Epithelial cell of esophagus (primary cell): ENCODE results near the gene ADM.

Experiments
- DNase-seq: peaks from one replicate; pipeline ENCODE4 v3.0.0; 2010; ENCODE audit warnings: low read depth
- H3K4me3 ChIP-seq: 2 replicates; pipeline ENCODE4 v1.5.1; 2011; ENCODE audit warnings: mild to moderate bottlenecking, low read length, control low read depth
- CTCF ChIP-seq: IDR thresholded peaks from 2 replicates; pipeline ENCODE4 v1.5.1; 2011; ENCODE audit warnings: low read depth, mild to moderate bottlenecking, low read length, control low read depth, inconsistent platforms; ENCODE audit not compliant: insufficient read depth; ENCODE audit errors: missing control alignments

ADM gene

DNA sequence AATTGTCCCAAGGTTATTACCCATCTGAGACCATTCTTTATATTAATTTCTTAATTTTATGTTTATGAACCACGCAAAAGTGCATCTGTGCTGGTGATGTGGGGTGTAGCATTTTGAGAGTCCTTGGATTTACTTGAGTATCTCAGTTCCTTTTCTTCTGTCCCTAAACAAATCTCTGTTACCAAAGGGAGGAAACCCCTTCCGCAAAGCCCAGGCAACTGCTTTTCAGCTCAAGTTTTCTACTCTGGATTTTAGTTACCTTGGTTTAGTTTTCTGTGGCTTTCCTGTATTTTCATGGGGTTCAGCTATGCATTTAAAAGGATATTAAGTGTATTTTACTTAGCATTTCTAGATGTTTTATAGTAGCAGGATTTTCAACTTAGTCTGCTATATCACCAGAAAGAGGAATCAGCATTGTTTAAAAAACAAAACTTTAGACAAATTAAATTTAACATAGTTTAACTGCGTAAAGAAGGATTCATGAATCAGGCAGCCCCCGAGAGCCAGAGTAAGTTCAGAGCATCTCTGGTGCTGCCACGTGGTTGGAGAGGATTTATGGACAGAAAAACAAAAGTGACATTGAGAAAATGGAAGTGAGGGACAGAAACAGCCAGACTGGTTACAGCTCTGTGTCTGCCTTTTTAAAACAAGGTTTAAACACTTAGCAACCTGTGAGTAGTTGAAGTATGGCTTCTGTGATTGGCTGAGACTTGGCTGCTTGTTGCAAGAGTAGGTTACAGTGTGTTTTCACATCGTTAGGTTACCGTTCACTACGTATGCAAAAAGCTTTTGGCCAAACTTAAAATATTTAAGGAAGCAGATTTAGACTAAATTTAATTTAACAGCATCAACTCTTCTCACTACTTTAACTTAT is 9.6 kb downstream of the ADM start:
- no peak overlapping the region for H3K4me3 ChIP-seq
- no peak for TF ChIP-seq CTCF
- DNase-seq = peak; percentile 83

- H3K4me3 ChIP-seq = no peak overlapping the region
- no peak for TF ChIP-seq CTCF
- no peak for DNase-seq
These were observed 10.2 kb downstream of the ADM start for GRCh38 chr11:10315083-10315482.

GRCh38 chr11:10317151-10317755 is 12.4 kb downstream of the ADM start:
- TF ChIP-seq CTCF = no peak
- H3K4me3 ChIP-seq = no peak overlapping the region
- DNase-seq = no peak

- TF ChIP-seq CTCF = no peak
- DNase-seq = no peak
- no peak overlapping the region for H3K4me3 ChIP-seq
These were observed 13.1 kb downstream of the ADM start for GRCh38 chr11:10317776-10318526.

DNA sequence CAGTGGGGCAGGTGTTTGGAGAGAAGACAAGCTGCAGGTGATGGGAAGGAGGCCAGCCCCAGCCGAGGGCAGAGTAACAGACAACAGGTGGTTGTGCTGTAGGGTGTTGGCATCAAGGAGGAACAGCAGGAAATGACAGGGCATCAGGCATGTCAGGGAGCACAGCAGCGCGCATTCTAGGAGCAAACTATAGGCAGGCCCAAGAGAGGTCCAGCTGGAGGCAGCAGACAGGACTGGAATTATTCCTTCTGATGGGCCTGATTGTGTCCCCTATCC is 13.6 kb downstream of the ADM start:
- no peak for DNase-seq
- no peak for TF ChIP-seq CTCF
- no peak overlapping the region for H3K4me3 ChIP-seq

DNA sequence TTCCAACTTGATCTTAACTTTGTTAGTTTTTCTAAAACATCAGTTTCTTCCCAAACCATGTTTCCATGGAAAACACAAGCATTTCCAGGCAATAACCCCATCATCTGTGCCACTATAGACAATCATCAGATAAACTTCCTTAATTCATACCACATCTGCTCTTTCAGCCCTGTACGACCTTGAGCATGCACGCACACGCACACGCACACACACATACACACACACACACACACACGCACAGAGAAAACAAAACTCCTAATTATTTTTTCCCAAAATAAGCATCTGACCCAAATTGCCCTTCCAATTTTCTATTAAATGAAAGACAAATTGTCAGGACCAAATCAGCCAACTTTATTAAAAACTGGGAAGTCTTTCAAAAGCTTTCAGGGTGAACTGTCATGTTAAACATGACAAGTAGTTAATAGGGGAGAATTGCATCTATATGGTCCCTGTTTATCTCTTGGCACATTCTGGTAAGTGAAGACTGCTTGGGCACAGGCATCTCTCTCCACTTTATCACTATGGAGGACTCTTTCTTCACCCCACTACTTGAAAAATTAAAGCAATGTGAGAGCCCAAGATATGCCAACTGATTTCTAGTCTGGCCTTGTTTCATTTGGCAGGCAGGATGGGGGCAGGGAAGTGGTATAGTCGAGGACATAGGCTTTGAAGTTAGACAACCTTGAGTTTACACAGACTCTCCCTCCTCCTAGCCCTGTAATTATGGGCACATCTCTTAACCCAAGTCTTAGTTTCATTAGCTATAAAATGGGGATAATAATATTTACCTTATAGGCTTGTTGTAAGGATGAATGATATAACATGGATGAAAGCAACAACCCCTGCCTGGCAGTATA is 15.1 kb downstream of the ADM start:
- H3K4me3 ChIP-seq = no peak overlapping the region
- DNase-seq = no peak
- no peak for TF ChIP-seq CTCF
